GM19240 (cell line): ENCODE data around the gene NAA80.
"Not testable (repeated sequence)": the region's sequence is repeated elsewhere in the genome, so short reads cannot be mapped to it uniquely, and the experiment has no call there.

Experiments used
- DNase-seq: peaks from one replicate; pipeline ENCODE4 v3.0.0; 2011; ENCODE audit warnings: low spot score; ENCODE audit not compliant: insufficient read length

NAA80 gene

DNA sequence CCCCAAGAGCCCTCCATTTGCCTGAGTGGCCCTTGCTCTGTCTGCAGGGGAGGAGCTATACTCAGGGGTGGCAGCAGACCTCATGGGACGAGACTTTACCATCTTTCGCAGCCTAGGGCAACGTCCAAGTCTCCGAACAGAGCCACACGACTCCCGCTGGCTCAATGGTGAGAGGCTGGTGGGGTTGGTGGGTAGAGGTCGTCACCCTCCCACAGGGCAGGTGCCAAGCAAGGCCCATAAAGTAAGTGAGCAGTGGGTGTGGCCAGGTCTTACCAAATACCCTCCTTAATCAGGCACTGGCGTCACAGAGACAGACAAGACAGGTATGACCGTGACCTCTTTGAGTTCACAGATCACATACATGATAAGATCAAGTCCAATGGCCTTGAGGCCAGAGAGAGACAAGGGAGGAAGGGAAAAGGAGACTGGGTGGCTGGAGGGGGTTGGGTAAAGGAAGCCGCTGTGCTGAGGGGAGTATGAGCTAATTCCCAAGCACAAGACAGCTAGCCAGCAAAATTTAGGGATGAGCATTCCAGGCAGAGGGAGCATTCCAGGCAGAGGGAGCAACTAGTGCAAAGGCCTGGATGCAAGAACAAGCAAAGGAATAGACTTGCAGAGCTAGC lies 27.8 kb downstream of the NAA80 start:
- DNase-seq: no peak

DNA sequence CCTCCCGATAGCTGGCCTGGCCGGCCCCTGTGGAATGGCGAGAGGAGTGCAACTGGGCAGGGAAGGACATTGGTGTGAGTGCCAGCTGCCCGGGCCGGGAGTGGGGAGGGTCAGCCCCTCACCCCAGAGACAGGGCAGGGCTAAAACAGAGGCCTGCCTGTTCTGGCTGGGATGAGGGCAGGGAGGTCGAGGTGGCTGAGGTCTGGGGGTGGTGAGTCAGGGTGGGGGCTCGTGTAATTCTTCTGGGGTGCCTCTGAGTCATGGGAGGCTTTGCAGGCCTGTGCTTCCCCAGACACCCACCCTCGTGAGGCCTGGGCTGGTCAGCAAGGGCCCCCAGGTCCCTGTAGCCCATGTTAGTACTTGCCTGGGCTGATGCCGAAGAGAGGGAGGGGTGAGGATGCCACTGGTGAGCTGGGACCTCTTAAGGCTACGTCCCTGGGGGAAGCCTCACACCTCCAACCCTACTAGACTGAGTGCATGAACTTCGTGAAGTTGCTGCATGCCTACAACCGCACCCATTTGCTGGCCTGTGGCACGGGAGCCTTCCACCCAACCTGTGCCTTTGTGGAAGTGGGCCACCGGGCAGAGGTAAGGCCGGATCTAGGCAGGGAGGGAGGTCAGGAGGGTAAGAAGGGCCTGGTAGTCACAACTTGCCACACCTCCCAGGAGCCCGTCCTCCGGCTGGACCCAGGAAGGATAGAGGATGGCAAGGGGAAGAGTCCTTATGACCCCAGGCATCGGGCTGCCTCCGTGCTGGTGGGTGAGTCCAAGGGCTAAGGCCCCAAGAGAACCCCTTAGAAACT lies 28.6 kb downstream of the NAA80 start:
- DNase-seq: no peak

DNA sequence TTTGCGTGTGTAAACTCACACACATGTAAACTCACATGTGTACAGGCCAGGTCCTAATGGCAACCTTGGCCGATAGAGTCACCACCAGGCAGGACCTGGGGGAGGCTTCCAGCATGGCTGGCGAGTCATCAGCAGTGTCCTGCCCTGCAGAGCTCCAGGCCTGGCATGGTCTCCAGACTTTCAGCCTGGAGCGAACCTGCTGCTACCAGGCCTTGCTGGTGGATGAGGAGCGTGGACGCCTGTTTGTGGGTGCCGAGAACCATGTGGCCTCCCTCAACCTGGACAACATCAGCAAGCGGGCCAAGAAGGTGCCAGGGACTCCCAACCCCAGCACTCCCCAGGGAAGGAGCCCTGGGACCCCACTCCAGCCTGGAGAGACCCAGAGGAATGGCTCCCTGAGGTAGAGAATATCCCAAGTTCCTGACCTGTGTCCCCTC lies 29.2 kb downstream of the NAA80 start:
- no peak for DNase-seq

- DNase-seq: no peak
These were observed 29.7 kb downstream of the NAA80 start for GRCh38 chr3:50269460-50269859.

GRCh38 chr3:50268703-50269451 lies 30.3 kb downstream of the NAA80 start, which contains the start of gene SEMA3B:
TSS of gene SEMA3B (plus strand) at chr3:50269147. CDS start at chr3:50269241, 94 bp downstream.
- no peak for DNase-seq

GRCh38 chr3:50268276-50268675 lies 30.9 kb downstream of the NAA80 start:
- DNase-seq: no peak

DNA sequence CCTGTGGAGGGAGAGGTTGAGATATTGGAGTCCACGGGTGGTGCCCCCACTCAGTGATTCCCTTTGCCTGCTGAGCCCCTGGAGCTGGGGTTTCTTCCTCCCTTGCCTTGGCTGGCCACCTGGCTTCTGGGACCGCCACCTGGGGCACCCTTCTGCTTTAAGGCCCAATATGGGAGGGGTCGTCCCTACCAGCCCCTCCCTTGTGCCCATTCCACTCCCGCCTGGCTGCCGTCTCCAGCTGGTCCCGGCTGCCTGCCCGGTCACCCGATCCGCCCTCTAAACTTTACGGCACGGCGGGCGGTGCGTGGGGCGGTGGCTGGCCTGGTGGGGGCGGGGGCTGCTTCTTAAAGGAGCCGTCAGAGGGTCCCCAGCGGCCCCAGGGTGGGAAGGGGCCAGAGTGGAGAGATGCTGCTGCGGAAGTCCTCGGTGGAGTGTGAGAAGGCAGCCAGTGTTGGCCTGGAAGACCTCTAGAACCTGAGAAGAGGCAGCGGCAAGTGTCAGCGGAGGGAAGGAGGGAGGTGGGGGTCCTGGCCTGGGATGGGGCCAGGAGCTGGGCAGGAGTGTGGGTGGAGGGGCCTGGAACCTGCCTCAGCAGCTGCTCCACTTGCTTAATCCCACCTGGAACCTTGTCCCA lies 31.8 kb downstream of the NAA80 start:
- DNase-seq: no peak

GRCh38 chr3:50266836-50267235 lies 32.4 kb downstream of the NAA80 start:
- no peak for DNase-seq

- no peak for DNase-seq
These were observed 33.2 kb downstream of the NAA80 start for GRCh38 chr3:50266017-50266416.

GRCh38 chr3:50265571-50265970 lies 33.6 kb downstream of the NAA80 start:
- DNase-seq: no peak

DNA sequence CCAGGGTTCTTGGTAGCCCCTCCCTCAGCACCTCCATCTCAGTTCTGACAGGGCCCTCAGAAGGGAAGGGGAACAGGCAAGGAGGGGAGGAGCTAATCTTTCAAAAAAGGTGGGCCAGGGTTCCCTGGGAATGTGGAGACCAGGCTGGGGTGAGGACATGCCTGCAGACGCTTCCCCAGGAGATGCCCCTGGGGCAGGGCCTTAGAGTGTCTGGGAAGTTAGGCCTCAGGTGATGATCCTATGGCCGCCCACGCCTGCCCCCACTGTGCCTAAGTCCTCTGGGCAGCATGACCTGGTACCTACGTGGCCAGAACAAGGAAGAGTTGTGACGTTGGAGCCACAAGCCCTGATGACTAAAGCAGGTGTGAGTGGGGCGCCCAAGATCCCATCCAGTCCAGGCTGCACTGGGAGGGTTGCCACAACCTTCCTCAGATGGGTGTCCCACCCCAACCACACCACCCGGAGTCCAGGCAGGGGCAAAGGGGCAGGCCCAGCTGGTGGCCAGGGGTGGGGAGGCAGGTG lies 34.2 kb downstream of the NAA80 start:
- no peak for DNase-seq

- no peak for DNase-seq
These were observed 34.7 kb downstream of the NAA80 start for GRCh38 chr3:50264383-50264963.

DNA sequence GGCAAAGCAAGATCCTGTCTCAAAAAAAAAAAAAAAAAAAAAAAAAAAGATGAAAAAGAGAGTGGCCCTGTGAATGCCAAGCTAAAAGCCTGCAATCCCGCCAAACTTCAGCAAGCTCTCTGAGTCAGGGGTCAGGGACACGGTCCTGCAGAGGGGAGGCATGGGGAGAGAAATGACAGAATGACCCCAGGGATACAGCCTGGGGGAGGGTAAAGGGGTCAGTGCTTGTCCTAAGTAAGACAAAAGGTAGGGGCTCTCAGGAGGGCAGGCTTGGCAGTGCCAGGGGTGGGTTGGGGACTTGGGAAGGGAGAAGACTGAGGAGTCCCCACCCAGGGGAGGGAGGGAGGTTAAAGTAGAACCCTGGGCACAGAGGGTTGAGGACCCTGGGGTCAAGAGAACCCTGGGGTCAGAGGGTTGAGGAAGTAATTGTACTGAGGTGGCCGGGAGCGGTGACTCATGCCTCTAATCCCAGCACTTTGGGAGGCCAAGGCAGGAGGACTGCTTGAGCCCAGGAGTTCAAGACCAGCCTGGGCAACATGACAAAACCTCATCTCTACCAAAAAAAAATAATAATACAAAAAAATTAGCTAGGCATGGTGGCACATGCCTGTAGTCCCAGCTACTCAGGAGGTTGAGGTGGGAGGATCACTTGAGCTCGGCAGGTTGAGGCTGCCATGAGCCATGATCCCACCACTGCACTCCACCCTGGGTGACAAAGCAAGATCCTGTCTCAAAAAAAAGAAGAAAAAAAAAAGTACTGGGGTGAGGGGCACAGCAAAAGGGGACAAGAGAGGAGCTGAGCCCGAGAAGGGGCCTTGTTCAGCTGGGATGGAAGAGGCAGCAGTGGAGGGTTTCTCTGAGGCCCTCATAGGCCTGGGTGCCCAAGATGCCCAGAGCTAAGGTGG lies 35.5 kb downstream of the NAA80 start:
- DNase-seq: no peak

DNA sequence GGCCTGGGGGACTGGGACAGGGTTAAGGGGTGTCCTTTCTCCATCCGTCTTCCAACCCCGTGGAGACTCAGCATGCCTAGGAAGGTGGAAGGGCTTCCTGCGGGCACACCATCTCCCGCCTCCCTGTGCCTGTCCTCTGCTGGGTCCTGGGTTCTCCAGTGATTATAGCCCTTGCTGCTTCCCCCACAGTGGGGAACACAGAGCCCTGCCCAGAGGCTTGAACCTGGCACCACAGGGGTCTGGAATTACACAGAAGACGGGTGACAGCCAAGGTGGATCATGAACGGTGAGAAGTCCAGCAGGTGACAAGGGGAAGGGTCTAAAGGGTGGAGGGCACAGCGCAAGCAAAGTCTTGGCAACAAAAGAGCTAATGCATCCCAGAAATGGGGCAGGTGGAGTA lies 36.4 kb downstream of the NAA80 start:
- DNase-seq: no peak

DNA sequence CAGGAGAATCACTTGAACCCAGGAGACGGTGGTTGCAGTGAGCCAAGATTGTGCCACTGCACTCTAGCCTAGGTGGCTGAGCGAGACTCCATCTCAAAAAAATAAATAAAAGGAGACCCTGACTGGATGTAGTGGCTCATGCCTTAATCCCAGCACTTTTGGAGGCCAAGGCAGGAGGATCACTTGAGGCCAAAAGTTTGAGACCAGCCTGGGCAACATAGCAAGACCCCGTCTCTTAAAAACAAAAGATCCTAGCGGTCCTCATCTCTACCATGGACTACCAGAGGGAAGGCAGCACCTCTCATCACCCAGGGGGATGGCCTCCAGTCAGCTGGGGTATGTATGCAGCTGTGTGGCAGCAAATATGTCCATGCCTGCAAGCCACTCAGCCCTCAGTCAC lies 37.0 kb downstream of the NAA80 start:
- not testable (repeated sequence) for DNase-seq

- DNase-seq: no peak
These were observed 37.7 kb downstream of the NAA80 start for GRCh38 chr3:50261505-50261904.

- no peak for DNase-seq
These were observed 38.2 kb downstream of the NAA80 start for GRCh38 chr3:50260942-50261441.

DNA sequence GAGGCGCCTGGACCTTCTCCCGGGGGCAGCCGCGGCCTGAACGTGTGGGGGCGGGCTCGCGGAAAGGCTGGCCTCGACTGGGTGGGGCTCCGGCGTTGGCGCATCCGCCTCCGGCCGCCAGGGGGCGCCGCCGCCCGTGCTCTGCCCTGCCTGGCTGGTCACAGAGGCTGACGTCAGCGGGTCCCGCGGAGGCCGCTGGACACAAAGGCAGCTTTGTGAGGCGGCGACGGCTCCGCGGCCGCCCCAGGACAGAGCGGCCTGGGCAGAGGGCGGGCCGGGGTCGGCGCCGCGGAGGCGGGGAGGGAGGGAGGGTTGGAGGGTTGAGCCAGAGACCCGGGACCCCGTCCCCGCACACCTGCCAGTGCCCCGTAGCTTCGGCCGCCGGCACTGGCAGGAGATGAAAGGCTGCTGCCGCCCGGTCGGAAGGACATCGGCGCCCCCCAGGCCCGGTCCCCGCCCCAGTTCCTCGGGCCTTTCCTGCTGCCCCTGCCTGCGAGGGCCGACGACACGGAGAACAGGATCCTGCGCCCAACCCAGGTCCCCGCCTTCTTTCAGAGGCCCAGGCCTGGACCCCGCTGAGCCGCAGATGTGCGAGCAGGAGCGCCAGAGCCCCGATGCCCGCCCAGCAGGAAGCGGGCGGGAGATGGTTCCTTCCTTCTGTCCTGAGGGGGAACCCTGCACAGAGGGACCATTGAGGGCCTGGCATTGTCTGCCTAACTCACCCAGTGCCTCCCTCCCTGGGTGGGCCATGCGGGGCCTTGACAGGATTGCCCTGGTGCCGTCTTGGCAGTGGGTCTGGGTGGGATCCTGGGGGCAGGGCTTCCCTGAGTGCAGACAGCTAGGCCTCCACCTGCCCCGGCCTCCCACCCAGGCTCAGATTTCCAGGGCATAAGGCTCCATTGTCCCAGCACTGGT lies 38.9 kb downstream of the NAA80 start:
- peak; percentile 95 for DNase-seq
